Measurements from ENCODE around the gene EHD2.
"Not testable (repeated sequence)": the region's sequence is repeated elsewhere in the genome, so short reads cannot be mapped to it uniquely, and the experiment has no call there.

EHD2 gene

GRCh38 chr19:47768604-47769003, 55.4 kb downstream of the EHD2 start:
- no peak for DNase-seq (ENCODE audit: low read depth in 2 of 2)

GRCh38 chr19:47769534-47769933, 56.3 kb downstream of the EHD2 start:
- DNase-seq (ENCODE audit: low read depth in 2 of 2), result no peak

- DNase-seq (ENCODE audit: low read depth in 2 of 2), result not testable (repeated sequence)
Observed at GRCh38 chr19:47771291-47771690, 58.1 kb downstream of the EHD2 start.

GRCh38 chr19:47776568-47776967, 63.3 kb downstream of the EHD2 start:
- no peak for DNase-seq (ENCODE audit: low read depth in 2 of 2)

- DNase-seq (ENCODE audit: low read depth in 2 of 2), result not testable (repeated sequence)
Observed at GRCh38 chr19:47777245-47778048, 64.2 kb downstream of the EHD2 start.

- DNase-seq (ENCODE audit: low read depth in 2 of 2), result peak; percentile 52 to 57
Observed at GRCh38 chr19:47778049-47778953, 65.1 kb downstream of the EHD2 start, which contains the start of gene SELENOW. SELENOW (plus strand) TSS chr19:47778703; CDS start chr19:47778786, 83 bp downstream.

- no peak for DNase-seq (ENCODE audit: low read depth in 2 of 2)
Observed at GRCh38 chr19:47778954-47779351, 65.7 kb downstream of the EHD2 start.

- no peak for DNase-seq (ENCODE audit: low read depth in 2 of 2)
Observed at GRCh38 chr19:47779524-47780214, 66.4 kb downstream of the EHD2 start.

GRCh38 chr19:47780215-47780551, 67.0 kb downstream of the EHD2 start:
- DNase-seq (ENCODE audit: low read depth in 2 of 2), result no peak

- no peak for DNase-seq (ENCODE audit: low read depth in 2 of 2)
Observed at GRCh38 chr19:47781590-47782262, 68.5 kb downstream of the EHD2 start.

- DNase-seq (ENCODE audit: low read depth in 2 of 2), result no peak
Observed at GRCh38 chr19:47786566-47786965, 73.3 kb downstream of the EHD2 start.

- DNase-seq (ENCODE audit: low read depth in 2 of 2), result not testable (repeated sequence)
Observed at GRCh38 chr19:47787307-47787706, 74.1 kb downstream of the EHD2 start.

GRCh38 chr19:47789811-47790210, 76.6 kb downstream of the EHD2 start:
- DNase-seq (ENCODE audit: low read depth in 2 of 2), result not testable (repeated sequence)

GRCh38 chr19:47790398-47790814, 77.2 kb downstream of the EHD2 start:
- DNase-seq (ENCODE audit: low read depth in 2 of 2), result peak in 1 of 2 experiments; percentile 24

- no peak for DNase-seq (ENCODE audit: low read depth in 2 of 2)
Observed at GRCh38 chr19:47792616-47793015, 79.4 kb downstream of the EHD2 start.

All from fibroblast of skin of left biceps (primary cell).